Lung (tissue), 12 donors: ENCODE results near the gene DKK3. TPM values are rescaled to one million over a fixed set of nuclear protein-coding genes. Genes with fewer than 3 reads are reported as not detected.
A peak's percentile ranks its signal among the peaks of the same experiment; 100 is the strongest.

Experiments used
- ATAC-seq: fragments of 200-7000 bp; cut with Tn5 transposase; one replicate; pipeline ENCODE4 v1.9.1; 2020; ENCODE audit warnings: moderate number of reproducible peaks; ENCODE audit not compliant: insufficient read depth, low FRiP score
- DNase-seq, 3 donors: peaks; one replicate each; pipeline ENCODE4 v3.0.0-alpha.2; 2013 to 2017
- H3K27ac ChIP-seq, 2 donors: one replicate each; pipeline ENCODE4 v1.5.1; 2013; ENCODE audit warnings: mild to moderate bottlenecking in 2 of 2, moderate library complexity in 2 of 2, control low read depth in 1 of 2, inconsistent platforms in 1 of 2, low read depth in 1 of 2, low read length in 1 of 2
- H3K27me3 ChIP-seq, 3 donors: one replicate each; pipeline ENCODE4 v1.5.1; 2013; ENCODE audit warnings: low read length in 2 of 3; ENCODE audit not compliant: control insufficient read depth in 3 of 3, insufficient read depth in 3 of 3
- H3K36me3 ChIP-seq, 4 donors: one replicate each; pipeline ENCODE4 v1.5.1; 2013; ENCODE audit warnings: low read length in 4 of 4, mild to moderate bottlenecking in 1 of 4, moderate library complexity in 1 of 4; ENCODE audit not compliant: control insufficient read depth in 4 of 4, insufficient read depth in 4 of 4
- H3K4me1 ChIP-seq, 5 donors: one replicate each; pipeline ENCODE4 v1.5.1; 2013; ENCODE audit warnings: low read length in 5 of 5, mild to moderate bottlenecking in 2 of 5, moderate library complexity in 1 of 5; ENCODE audit not compliant: control insufficient read depth in 5 of 5, insufficient read depth in 5 of 5
- H3K4me3 ChIP-seq: one replicate; pipeline ENCODE4 v1.5.1; 2013; ENCODE audit warnings: mild to moderate bottlenecking, control low read depth, moderate library complexity
- H3K9ac ChIP-seq, 2 donors: one replicate each; pipeline ENCODE4 v1.5.1; 2013; ENCODE audit warnings: low read length in 2 of 2, control low read depth in 1 of 2; ENCODE audit not compliant: insufficient read depth in 1 of 2
- H3K9me3 ChIP-seq, 4 donors: one replicate each; pipeline ENCODE4 v1.5.1; 2013; ENCODE audit warnings: low read length in 3 of 4, mild to moderate bottlenecking in 1 of 4, moderate library complexity in 1 of 4; ENCODE audit not compliant: control insufficient read depth in 4 of 4, insufficient read depth in 3 of 4
- WGBS, 2 donors: extraction: QIAGEN DNeasy Blood & Tissue Kit; methylation state at CpG; one replicate each; pipeline ENCODE4 v1.1.7; 2013; 5-methylcytosine and 5-hydroxymethylcytosine counted together
- polyA plus RNA-seq, 2 donors: library from polyadenylated mRNA; stranded (reverse); fragments of 200-250 nt; gene quantifications; one replicate each; pipeline ENCODE4 v1.2.1, GENCODE V29; 2013
- total RNA-seq, 2 donors: library from RNA; depleted of rRNA in 1 of 2; stranded (reverse); fragments of >200 nt in 1 of 2; gene quantifications; one replicate each; pipeline ENCODE4 v1.2.1, GENCODE V29; 2014 to 2021
- TF ChIP-seq, protein P1 (sequence below): IDR thresholded peaks from 2 replicates; pipeline ENCODE4 v1.5.1; 2012; ENCODE audit warnings: mild to moderate bottlenecking; ENCODE audit errors: control extremely low read depth, extremely low read depth
- donor health status: control.
- donor health status: control.
- donor health status: Bipolar disorder and iron deficiency.
- donor health status: healthy.
- donor health status: DM: yes; HTN: yes; CAD: no.

Gene DKK3
- total and polyA plus RNA-seq, 4 donors: 45.3 to 121 (median 94.5) TPM

DNA sequence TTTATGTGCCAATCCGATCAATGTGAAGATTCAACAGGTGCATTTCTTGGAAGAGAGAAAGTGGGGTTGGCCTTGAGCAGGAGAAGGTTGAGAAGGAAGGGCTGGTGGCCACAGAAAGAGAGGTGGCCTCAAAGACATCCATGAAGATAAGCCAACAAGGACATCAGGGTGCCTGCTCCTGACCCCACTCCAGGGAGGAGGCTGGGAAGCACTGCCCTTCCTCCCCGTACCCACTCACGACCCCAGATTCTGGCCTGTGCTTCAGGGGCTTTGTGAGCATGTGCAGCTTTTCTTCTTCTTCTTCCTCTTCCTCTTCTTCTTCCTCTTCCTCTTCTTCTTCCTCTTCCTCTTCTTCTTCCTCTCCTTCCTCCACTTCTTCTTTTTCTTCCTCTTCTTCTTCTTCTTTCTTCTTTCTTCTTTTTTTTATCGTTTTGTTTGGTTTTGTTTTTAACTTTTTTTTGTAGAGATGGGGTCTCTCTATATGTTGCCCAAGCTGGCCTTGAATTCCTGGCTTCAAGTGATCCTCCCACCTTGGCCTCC, 30.3 kb downstream of the DKK3 start:
- Histone ChIP-seq H3K27ac (peak overlapping the region in 1 of 2 donors; percentile 71), H3K4me1 (peaks cover 42 to 62% (median 50%) of the 10 kb centered on the region in 5 donors)

DNA sequence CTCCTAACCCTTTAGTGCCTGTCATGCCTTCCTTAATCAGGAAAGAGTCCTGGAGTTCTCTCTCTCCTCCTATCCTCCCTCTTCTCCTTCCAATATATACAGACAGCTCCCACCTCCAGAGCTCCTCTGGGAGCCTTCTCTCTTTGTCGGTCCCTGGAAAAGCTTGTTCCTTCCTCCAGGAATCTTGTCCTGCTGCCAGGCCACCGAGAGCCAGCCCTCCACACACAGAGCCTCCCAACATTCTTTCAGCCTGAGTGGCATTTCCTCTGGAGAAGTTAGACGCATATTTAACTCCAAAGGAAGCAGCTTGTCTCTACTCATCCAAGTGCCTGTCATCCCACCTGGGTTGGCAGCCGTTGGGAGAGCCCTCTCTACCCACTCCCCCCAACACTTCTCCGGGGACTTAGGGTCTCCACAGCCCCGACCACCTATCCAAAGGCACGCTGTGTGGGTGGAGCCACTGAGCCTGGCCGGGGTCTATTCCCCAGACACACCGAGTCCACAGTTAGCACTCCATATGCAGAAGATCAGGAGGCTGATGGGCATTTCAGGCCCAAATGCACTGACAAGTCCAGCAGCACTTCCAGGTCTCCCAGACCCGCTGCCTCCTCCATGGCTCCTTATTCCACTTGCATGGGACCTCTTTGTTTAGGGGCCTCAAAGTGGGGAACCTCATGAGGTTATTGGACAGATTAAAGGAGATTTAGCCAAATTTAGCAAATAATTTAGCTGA, 31.1 kb downstream of the DKK3 start:
- Histone ChIP-seq H3K9me3 (peaks cover 0 to 2% (median 0%) of the 10 kb centered on the region in 4 donors), H3K27ac (peak overlapping the region; percentile 62 to 88), H3K27me3 (no peaks in the 10 kb centered on the region), H3K4me3 (no peak overlapping the region), H3K36me3 (peaks cover 0 to 8% (median 3%) of the 10 kb centered on the region in 4 donors), H3K4me1 (peaks cover 45 to 70% (median 57%) of the 10 kb centered on the region in 5 donors), H3K9ac (no peak overlapping the region)
- WGBS, 2 donors: 41 to 57% methylated on average over 10 of the region's 10 CpGs
- TF ChIP-seq, protein P1, sequence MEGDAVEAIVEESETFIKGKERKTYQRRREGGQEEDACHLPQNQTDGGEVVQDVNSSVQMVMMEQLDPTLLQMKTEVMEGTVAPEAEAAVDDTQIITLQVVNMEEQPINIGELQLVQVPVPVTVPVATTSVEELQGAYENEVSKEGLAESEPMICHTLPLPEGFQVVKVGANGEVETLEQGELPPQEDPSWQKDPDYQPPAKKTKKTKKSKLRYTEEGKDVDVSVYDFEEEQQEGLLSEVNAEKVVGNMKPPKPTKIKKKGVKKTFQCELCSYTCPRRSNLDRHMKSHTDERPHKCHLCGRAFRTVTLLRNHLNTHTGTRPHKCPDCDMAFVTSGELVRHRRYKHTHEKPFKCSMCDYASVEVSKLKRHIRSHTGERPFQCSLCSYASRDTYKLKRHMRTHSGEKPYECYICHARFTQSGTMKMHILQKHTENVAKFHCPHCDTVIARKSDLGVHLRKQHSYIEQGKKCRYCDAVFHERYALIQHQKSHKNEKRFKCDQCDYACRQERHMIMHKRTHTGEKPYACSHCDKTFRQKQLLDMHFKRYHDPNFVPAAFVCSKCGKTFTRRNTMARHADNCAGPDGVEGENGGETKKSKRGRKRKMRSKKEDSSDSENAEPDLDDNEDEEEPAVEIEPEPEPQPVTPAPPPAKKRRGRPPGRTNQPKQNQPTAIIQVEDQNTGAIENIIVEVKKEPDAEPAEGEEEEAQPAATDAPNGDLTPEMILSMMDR: no peak
- DNase-seq (peak; percentile 83 to 87 (median 84)), ATAC-seq (peak; percentile 36)

More for the DNA sequence above, 30.3 kb downstream of the DKK3 start:
- no peak for DNase-seq
- no peak overlapping the region for H3K4me3 ChIP-seq
- H3K27me3 ChIP-seq: no peaks in the 10 kb centered on the region
- WGBS, 2 donors: 83 to 91% methylated on average over 4 of the region's 4 CpGs
- H3K9me3 ChIP-seq: peaks cover 0 to 2% (median 0%) of the 10 kb centered on the region in 4 donors
- TF ChIP-seq, protein P1: no peak
- peak overlapping the region in 1 of 2 donors; percentile 30 for H3K9ac ChIP-seq
- peaks cover 0 to 13% (median 5%) of the 10 kb centered on the region in 4 donors for H3K36me3 ChIP-seq
- no peak for ATAC-seq

DNA sequence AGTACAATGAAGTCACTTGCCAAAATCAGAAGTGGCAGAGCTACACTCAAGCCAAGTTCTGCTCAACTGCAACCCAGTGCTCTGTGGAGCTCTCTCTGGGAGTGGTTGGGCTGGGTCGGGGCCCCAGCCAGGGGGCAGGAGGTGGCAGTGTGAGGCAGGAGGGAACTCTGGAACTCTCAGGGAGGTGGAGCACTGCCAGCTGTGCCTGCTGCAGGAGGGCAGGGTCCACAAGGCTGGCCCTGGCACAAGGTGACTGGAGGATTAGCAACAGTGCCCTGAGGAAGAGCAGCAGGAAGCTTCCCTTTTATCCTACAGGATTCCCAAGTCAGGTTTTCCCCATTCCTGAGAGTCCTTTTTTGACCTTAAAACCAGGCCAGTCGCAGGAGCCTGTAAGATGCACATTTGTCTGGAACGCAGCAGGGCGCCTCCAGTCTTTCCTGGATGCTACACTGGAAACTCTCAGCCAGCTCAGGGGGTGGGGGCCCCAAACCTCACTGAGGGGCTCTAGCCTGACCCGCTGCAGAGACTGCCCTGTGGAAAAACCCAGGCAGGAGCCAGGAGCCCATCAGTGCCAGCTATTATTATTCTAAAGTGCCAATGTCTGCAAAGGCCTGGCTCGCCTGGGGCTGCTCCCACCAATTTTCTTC, 31.8 kb downstream of the DKK3 start:
- H3K27ac ChIP-seq: peak overlapping the region; percentile 62 to 88
- 58 to 79% methylated on average over 6 of the region's 6 CpGs for WGBS, 2 donors
- ATAC-seq: no peak

More for the DNA sequence above, 31.8 kb downstream of the DKK3 start:
- Histone ChIP-seq H3K9ac (peak overlapping the region in 1 of 2 donors; percentile 35), H3K27me3 (no peaks in the 10 kb centered on the region), H3K4me1 (peaks cover 49 to 72% (median 60%) of the 10 kb centered on the region in 5 donors), H3K9me3 (peaks cover 0 to 2% (median 0%) of the 10 kb centered on the region in 4 donors), H3K4me3 (no peak overlapping the region), H3K36me3 (peaks cover 0 to 6% (median 2%) of the 10 kb centered on the region in 4 donors)
- DNase-seq: no peak
- TF ChIP-seq, protein P1: no peak
